Activated T-cell treated with anti-CD3 and anti-CD28 coated beads for 24 hours (primary cell): ENCODE results near the gene OIT3.

Experiments used
- DNase-seq: peaks from one replicate; pipeline ENCODE4 v3.0.0-alpha.2; 2020; ENCODE audit warnings: low read depth

Gene OIT3

DNA sequence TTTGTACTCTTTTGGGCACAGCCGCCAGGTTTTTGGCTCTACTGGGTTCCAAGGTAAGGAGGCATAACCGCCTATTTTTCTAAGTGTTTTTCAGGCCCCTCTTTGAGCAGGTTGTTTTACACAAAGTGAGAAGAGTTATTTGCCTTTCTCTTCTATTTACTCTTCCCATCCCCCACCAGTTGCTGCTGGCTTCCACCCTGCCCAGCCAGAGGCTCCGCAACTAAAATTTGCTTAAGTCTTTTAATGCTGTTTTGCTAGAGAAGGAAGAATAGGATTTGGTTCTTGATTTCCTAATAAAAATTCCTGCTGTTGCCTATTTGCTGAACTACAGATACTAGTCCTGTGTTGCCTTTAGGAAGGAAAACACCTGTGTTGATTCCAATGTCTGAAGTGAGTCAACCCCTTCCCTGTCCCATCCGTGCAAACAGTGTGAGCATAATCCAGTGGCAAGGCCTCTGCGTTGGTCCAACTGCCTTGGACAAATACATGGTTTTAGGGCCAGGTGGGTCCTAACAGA lies 59.2 kb downstream of the OIT3 start:
- DNase-seq = no peak

DNA sequence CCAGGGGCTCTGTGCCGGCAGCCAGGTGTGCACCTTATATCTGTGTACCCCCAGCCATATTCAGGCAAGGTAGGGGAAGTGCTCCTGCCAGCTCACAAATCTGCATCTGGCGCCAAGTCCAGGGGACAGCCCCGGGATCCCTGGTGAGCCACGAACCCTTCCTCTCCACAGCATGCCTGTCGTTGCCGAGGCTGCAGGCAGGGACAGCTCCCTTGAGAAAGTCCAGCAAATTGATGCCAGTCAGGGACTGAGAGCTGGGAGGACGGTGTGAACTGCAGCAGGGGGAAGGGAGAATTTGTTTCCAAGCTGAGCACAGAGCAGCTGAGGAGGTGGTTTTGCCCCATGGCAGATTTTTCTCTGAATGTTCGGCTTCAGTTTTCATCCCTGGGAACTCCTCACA lies 60.1 kb downstream of the OIT3 start:
- no peak for DNase-seq

DNA sequence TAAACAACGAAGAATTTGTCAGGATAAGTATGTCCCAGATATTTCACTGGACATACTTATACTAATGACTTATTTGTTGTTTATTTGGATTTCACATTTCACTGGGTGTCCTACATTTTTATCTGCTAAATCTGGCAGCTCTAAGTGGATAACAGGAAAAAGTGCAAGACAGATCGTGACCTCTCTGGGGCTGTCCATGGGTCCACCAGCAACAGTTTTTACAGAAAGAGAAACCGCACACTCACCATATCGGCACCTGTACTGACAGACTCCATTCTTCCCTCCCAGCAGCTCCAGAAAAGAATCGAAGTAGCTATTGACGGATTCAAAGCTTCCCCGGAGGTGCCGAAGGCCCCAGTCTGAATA lies 60.7 kb downstream of the OIT3 start:
- DNase-seq = no peak

DNA sequence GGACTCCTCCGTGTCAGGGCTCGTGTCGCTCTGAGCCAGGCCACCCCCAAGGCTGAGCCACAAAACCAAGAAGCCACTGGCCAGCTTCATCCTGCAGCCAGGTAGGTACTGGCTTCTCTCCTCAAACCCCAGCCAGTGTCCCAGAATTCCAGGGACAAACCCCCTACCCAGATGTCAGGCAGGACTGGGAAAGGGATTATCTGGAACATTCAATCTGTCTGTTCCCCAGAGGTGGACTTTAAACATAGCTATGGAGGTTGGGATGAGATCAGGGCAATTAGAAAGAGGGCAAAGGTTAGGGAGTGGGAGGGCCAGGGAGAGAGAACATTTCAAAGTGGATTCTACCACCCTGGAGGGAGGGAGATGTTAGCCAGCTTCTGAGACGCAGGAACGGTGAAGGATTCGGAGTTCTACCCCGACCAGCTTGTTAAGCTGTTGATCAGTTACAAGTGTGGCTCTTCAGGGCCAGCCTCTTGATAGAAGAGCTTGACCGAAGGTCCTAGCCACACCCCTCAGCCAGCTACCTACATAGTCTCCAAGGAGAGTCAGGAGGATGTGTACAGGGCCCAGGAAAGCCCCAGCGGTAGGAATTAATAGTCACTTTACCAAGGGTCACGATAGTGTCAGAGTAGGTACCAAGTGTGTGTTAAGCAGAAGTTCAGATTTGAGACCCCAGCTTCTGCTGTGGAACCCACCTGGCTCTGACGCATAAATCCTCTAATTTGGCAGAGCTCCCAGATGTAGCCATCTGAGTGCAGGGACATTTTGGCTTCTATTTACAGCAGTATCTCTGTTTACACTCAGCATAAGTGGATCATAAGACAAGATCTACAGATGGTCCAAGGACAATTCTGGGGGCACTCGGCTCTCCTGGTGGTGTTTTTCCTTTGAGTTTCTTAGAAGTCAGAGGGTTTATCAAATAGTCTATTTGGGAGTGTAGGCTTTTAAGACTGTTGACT lies 61.3 kb downstream of the OIT3 start, which contains the start of gene PLA2G12B:
TSS of gene PLA2G12B (minus strand) at position 211 of the 959 bp plus-strand sequence. CDS start at position 90, 121 bp downstream.
- no peak for DNase-seq

DNA sequence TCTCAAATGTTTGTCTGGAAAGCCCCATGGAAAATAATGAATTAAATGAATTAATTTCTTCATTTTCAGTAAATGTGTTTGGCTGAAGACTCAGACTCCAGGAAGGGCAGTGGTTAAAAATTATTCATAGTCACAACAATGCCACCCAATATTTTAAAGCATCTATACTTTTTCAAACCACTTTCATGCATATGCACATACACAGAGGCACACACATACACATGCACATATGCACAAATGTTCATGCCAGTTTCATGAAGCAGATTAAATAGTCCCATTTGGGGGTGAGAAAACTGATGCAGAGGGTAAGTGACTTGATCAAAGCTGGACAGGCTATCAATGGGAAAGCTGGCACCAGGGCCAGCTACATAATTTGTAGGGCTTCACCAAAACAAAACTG lies 62.5 kb downstream of the OIT3 start:
- DNase-seq = no peak

DNA sequence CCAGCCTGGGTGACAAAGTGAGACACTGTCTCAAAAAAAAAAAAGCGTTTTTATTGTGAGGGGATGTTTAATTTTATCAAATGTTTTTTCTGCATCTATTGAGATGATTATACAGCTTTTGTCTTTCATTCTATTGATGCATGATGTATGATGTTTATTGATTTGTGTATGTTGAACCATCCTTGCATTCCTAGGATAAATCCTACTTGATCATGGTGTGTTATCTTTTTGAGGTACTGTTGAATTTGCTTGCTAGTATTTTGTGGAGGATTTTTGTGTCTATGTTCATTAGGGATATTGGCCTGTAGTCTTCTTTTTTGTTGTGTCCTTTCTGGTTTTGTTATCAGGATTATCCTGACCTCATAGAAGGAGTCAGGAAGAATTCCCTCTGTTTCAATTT lies 83.3 kb downstream of the OIT3 start:
- no peak for DNase-seq

DNA sequence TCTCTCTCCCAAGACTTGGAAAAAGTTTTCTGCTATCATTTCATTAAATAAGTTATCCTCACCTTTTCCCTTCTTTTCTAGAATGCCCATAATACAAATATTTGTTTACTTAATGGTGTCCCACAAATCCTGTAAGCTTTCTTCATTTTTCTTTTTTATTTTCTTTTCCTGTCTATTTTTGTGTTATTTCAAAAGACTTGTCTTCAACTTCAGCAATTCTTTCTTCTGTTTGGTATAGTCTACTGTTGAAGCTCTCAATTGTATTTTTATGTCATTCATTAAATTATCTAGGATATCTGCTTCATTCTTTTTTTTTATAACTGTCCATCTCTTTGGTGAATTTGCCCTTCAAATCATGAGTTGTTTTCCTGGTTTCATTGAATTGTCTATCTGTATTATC lies 86.2 kb downstream of the OIT3 start:
- DNase-seq = no peak

DNA sequence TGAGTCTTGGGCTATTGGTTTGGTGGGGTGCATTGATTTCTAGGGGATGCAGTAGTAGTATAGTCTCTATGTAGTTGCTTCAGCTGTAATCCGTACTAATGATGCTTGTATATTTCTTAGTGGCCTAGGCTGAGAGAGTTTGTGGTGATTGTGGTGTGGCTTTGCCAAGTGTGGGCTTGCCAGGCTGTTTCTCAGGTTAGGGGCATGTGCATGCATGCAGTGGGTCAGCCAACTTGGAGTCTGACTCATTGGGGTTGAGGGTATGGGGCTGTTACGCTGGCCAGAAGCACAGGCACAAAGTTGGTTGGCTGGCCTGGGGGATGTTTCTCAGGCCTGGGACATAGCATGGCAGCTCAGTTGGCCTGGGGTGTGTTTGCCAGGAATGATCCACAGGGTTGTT lies 86.8 kb downstream of the OIT3 start:
- DNase-seq = no peak

DNA sequence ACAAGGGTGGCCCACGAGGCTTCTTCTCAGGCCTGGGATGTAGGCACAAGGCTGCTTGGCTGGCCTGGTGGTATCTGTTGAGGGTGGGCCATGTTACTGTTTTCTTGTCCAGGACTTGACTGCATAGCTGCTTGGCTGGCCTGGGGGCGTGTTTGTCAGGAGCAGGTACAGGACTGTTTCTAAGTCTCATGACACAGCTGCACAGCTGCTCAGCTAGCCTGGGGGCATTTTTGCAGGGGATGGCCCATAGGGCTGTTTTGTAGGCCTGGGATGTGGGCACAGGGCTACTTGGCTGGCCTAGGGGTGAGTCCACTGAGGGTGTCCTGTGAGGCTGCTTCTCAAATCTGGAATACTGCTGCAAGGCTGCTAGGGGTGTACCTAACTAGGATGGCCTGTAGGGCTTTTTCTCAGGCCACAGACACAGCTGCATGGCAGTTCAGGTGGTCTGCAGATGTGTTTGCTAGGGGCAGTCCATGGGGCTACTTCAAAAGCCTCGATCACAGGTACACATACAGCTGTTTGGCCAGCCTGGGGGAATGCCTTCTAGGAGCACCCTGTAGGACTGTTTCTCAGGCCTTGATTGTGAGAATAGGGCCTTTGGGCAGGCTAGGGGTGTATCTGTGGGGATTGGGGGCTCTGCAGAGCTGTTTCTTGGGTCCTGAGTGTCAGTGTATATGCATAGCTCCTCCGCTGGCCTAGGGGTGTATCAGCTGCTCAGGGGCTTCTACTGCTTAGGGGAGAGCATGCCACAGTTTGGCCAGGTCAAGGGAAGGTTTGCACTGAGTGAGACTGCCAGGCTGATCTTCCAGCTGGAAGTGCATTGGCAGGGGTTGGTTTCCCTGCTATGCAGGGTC lies 87.7 kb downstream of the OIT3 start:
- no peak for DNase-seq

DNA sequence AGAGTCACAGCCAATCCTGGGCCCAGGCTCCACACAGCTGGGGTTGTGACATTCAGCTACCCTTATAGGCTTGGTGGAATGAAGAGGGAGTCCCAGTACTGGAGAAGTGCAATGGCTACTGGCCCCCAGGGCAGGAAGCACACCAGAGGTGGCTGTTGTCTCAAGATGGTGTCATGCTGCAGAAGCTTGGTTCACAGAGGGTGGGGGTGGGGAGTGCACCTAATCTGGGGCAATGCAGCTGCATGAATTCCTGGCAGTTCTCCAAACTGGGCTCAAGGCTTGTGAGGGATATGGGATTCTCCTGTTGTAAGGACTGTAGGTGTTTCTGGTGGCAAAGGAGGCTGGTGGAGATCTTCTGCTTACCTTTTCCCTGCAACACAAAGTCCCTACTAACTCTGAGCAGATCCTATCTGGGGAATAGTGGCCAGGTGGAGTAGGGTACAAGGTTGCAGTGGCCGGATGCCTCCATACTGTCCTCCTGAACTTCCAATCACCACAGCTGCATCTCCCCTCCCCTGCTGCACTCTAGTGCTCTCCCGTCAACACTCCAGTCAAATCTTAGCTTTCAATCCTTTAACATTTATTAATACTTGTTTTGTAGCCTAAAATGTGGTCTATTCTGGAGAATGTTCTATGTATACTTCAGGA lies 88.5 kb downstream of the OIT3 start:
- DNase-seq = no peak
